ENCODE results near the gene ZBED3.

DNA sequence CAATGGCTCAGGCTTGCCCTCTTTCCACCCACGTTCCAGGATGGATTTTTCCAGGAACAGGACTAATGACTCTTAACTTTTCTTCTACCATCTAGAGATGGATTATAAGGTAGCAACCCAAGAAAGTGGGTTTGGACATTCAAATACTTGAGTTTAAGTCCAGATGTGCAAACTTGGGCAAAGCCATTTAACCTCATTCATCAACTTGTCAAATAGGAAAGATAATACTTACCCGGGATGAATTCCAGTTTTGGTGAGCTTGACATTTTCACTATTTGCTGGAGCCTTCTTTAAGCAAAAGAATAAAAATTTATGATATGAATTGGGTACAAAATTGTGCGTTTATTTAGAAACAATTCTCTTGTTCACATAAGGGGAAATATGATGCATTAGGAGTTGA, 44.3 kb upstream of the ZBED3 start:
- TF ChIP-seq, protein P1, sequence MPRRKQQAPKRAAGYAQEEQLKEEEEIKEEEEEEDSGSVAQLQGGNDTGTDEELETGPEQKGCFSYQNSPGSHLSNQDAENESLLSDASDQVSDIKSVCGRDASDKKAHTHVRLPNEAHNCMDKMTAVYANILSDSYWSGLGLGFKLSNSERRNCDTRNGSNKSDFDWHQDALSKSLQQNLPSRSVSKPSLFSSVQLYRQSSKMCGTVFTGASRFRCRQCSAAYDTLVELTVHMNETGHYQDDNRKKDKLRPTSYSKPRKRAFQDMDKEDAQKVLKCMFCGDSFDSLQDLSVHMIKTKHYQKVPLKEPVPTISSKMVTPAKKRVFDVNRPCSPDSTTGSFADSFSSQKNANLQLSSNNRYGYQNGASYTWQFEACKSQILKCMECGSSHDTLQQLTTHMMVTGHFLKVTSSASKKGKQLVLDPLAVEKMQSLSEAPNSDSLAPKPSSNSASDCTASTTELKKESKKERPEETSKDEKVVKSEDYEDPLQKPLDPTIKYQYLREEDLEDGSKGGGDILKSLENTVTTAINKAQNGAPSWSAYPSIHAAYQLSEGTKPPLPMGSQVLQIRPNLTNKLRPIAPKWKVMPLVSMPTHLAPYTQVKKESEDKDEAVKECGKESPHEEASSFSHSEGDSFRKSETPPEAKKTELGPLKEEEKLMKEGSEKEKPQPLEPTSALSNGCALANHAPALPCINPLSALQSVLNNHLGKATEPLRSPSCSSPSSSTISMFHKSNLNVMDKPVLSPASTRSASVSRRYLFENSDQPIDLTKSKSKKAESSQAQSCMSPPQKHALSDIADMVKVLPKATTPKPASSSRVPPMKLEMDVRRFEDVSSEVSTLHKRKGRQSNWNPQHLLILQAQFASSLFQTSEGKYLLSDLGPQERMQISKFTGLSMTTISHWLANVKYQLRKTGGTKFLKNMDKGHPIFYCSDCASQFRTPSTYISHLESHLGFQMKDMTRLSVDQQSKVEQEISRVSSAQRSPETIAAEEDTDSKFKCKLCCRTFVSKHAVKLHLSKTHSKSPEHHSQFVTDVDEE (CRISPR knock-in tag; IDR thresholded peaks at IDR 0.05): no peak
- TF ChIP-seq BACH2 (CRISPR knock-in tag; IDR thresholded peaks at IDR 0.05; ENCODE audit: borderline replicate concordance) (no peak), ESRRG (CRISPR knock-in tag; IDR thresholded peaks at IDR 0.05) (no peak), PPARA (CRISPR knock-in tag; IDR thresholded peaks at IDR 0.05; ENCODE audit: borderline replicate concordance) (no peak)
- TF ChIP-seq, protein P2, sequence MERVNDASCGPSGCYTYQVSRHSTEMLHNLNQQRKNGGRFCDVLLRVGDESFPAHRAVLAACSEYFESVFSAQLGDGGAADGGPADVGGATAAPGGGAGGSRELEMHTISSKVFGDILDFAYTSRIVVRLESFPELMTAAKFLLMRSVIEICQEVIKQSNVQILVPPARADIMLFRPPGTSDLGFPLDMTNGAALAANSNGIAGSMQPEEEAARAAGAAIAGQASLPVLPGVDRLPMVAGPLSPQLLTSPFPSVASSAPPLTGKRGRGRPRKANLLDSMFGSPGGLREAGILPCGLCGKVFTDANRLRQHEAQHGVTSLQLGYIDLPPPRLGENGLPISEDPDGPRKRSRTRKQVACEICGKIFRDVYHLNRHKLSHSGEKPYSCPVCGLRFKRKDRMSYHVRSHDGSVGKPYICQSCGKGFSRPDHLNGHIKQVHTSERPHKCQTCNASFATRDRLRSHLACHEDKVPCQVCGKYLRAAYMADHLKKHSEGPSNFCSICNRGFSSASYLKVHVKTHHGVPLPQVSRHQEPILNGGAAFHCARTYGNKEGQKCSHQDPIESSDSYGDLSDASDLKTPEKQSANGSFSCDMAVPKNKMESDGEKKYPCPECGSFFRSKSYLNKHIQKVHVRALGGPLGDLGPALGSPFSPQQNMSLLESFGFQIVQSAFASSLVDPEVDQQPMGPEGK (CRISPR knock-in tag; IDR thresholded peaks at IDR 0.05; ENCODE audit: borderline replicate concordance): no peak
